Measurements from ENCODE around the gene EXD2.

DNA sequence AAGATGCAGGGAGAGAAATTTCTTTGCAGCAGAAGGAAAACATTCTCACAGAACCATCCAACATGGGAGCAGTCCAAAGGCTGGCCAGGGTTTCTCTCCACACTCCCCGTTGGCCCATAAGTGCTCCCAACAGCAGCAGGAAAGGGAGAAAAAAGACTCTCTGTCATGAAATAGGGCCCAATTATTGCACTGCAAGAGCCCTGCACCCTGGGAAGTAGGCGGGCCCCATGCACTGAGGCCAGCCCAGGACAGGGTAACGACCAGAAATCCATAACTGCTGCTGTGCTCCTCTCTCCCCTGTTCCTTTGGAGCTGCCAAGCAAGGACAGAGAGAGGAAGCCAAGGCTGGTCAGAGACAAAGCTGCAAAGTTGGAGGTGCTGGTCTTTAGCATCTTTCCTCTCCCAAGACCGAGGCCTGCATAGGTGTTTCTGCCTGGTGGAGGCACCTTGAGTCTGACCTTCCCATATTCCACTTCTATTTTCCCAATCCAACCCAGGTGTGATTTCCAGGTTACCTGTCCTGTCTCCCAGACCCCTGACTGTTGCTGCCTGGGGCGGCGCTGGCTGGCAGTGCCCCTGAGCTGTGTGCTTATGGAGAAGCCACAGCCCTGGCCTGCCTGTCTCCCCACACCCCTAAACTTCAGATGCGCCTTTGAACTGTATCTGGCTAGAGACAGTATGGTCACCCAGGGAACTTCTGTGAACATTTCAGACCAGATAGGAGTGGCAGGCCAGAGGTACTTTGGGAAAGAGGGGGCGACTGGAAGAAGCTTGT lies 75.5 kb downstream of the EXD2 start:
- TF ChIP-seq, protein P1, sequence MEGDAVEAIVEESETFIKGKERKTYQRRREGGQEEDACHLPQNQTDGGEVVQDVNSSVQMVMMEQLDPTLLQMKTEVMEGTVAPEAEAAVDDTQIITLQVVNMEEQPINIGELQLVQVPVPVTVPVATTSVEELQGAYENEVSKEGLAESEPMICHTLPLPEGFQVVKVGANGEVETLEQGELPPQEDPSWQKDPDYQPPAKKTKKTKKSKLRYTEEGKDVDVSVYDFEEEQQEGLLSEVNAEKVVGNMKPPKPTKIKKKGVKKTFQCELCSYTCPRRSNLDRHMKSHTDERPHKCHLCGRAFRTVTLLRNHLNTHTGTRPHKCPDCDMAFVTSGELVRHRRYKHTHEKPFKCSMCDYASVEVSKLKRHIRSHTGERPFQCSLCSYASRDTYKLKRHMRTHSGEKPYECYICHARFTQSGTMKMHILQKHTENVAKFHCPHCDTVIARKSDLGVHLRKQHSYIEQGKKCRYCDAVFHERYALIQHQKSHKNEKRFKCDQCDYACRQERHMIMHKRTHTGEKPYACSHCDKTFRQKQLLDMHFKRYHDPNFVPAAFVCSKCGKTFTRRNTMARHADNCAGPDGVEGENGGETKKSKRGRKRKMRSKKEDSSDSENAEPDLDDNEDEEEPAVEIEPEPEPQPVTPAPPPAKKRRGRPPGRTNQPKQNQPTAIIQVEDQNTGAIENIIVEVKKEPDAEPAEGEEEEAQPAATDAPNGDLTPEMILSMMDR (conservative IDR thresholded peaks at IDR 0.05 in 1 of 2, IDR thresholded peaks at IDR 0.05 in 1 of 2; ENCODE audit: extremely low read depth in 1 of 2, insufficient read depth in 1 of 2, low read depth in 1 of 2, low read length in 2 of 2): no peak
- no peak for TF ChIP-seq EZH2 (IDR thresholded peaks at IDR 0.05; ENCODE audit: borderline replicate concordance, low read length)
